GM23248 (cell line): ENCODE measurements around the gene NOVA2.

ENCODE experiments used
- EZH2 ChIP-seq: fragments of 200-600 bp; sonication (generic); IDR thresholded peaks from 2 replicates; pipeline ENCODE4 v1.6.1; 2018; ENCODE audit warnings: antibody characterized with exemption, mild to moderate bottlenecking; ENCODE audit not compliant: insufficient read depth, poor library complexity, severe bottlenecking
- EZH2phosphoT487 ChIP-seq: fragments of 200-600 bp; sonication (generic); IDR thresholded peaks from 2 replicates; pipeline ENCODE4 v1.6.1; 2018; ENCODE audit warnings: antibody characterized with exemption, moderate library complexity, mild to moderate bottlenecking, low read depth; ENCODE audit not compliant: insufficient read depth

DNA sequence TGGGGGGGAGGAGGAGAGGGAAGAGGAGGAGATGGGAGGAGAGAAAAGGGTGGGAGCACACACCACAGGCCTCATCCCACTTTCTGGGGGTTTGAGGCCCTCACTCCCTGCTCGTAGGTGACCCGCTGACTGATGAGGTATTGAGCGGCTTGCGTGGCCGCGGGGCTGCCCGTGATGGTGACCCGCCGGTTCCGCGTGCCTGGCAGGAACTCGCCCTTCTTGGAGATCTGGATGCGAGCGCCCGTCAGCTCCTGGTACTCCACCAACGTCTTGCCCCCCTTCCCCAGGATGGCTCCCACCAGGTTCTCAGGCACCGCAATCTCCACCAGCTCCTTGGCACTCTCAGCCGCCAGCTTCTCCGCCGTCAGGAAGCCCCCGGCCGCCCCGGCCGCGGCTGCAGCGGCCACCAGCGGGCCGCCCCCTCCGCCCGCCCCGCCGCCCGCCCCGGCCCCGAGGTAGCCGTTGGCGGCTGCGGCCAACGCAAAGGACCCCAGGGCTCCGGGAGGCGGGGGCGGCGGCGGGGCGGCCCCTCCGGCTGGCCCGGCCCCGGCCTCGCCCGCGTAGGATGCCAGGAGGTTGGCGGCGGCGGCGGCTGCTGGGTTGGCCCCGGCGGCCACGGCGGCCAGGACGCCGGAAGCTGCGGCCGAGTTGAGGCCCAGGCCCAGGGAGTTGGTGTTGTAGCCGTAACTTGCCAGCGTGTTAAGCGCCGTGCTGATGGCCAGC lies 33.7 kb downstream of the NOVA2 start:
- TF ChIP-seq EZH2phosphoT487 (no peak), EZH2 (no peak)
